Glutamatergic neuron (in vitro differentiated cells): ENCODE results near the gene OPTC. TPM values are rescaled to one million over a fixed set of nuclear protein-coding genes. Genes with fewer than 3 reads are reported as not detected.

Source experiments
- DNase-seq: peaks from one replicate; pipeline ENCODE4 v3.0.0; 2022
- H3K27ac Mint-ChIP-seq: one replicate; pipeline ENCODE4 v1.8.0; 2020; ENCODE audit warnings: mild to moderate bottlenecking, mixed read lengths, inconsistent platforms; ENCODE audit not compliant: unreplicated experiment
- H3K27me3 Mint-ChIP-seq: one replicate; pipeline ENCODE4 v1.8.0; 2020; ENCODE audit warnings: mild to moderate bottlenecking, moderate library complexity, mixed read lengths, inconsistent platforms; ENCODE audit not compliant: unreplicated experiment
- H3K36me3 Mint-ChIP-seq: one replicate; pipeline ENCODE4 v1.8.0; 2020; ENCODE audit warnings: mild to moderate bottlenecking, mixed read lengths, inconsistent platforms; ENCODE audit not compliant: unreplicated experiment
- H3K4me1 Mint-ChIP-seq: one replicate; pipeline ENCODE4 v1.8.0; 2020; ENCODE audit warnings: mild to moderate bottlenecking, low read depth, mixed read lengths, inconsistent platforms; ENCODE audit not compliant: unreplicated experiment
- H3K4me3 Mint-ChIP-seq: one replicate; pipeline ENCODE4 v1.8.0; 2020; ENCODE audit warnings: mild to moderate bottlenecking, mixed read lengths, inconsistent platforms; ENCODE audit not compliant: unreplicated experiment
- H3K9me3 Mint-ChIP-seq: one replicate; pipeline ENCODE4 v1.8.0; 2020; ENCODE audit warnings: mild to moderate bottlenecking, moderate library complexity, mixed read lengths, inconsistent platforms; ENCODE audit not compliant: unreplicated experiment
- total RNA-seq: library from RNA; stranded (reverse); fragmentation: NEBNext Ultra II Directional; extraction: Animal tissue kit (Norgen Biotek cat#: 25700); gene quantifications from one replicate; pipeline ENCODE4 v1.2.1, GENCODE V29; 2021; ENCODE audit not compliant: unreplicated experiment
- TF ChIP-seq, protein P1 (sequence below): fragments of 200-600 bp; sonication (generic); IDR thresholded peaks from one replicate; pipeline ENCODE4 v1.5.0; 2021; ENCODE audit not compliant: partially characterized antibody, unreplicated experiment

Gene OPTC
- total RNA-seq, 1 donor from 2014 or later: not detected

DNA sequence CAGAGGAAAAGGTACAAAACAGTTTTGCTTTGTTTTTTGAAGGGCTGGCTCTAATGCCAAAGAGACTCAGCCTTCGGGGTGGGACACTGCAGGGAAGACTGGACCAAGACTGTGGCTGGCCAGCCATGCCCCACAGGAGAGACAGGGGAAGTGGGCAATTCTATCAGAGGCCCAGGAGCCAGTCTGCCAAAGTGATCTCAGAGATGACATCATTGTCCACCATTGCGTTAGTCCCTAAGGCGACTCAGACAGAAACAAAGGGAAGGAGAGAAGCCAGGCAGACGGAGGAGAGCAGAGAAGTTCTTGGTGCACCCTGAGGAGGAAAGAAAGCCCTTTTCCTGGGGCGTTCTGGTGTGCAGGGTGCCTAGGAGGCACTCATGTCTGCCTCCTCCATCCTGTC lies 26.4 kb downstream of the OPTC start:
- Mint-ChIP-seq H3K4me3 (no peak overlapping the region), H3K36me3 (no peaks in the 10 kb centered on the region), H3K27ac (no peak overlapping the region), H3K4me1 (peaks cover 14% of the 10 kb centered on the region), H3K9me3 (peaks cover 2% of the 10 kb centered on the region), H3K27me3 (peaks cover 14% of the 10 kb centered on the region)
- TF ChIP-seq, protein P1, sequence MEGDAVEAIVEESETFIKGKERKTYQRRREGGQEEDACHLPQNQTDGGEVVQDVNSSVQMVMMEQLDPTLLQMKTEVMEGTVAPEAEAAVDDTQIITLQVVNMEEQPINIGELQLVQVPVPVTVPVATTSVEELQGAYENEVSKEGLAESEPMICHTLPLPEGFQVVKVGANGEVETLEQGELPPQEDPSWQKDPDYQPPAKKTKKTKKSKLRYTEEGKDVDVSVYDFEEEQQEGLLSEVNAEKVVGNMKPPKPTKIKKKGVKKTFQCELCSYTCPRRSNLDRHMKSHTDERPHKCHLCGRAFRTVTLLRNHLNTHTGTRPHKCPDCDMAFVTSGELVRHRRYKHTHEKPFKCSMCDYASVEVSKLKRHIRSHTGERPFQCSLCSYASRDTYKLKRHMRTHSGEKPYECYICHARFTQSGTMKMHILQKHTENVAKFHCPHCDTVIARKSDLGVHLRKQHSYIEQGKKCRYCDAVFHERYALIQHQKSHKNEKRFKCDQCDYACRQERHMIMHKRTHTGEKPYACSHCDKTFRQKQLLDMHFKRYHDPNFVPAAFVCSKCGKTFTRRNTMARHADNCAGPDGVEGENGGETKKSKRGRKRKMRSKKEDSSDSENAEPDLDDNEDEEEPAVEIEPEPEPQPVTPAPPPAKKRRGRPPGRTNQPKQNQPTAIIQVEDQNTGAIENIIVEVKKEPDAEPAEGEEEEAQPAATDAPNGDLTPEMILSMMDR: no peak
- no peak for DNase-seq

- H3K36me3 Mint-ChIP-seq: no peaks in the 10 kb centered on the region
- peaks cover 10% of the 10 kb centered on the region for H3K27me3 Mint-ChIP-seq
- no peaks in the 10 kb centered on the region for H3K9me3 Mint-ChIP-seq
- no peak overlapping the region for H3K27ac Mint-ChIP-seq
- H3K4me3 Mint-ChIP-seq: no peak overlapping the region
- TF ChIP-seq, protein P1: no peak
- DNase-seq: no peak
- H3K4me1 Mint-ChIP-seq: peaks cover 13% of the 10 kb centered on the region
Measured at GRCh38 chr1:203521074-203521794, 27.3 kb downstream of the OPTC start.

DNA sequence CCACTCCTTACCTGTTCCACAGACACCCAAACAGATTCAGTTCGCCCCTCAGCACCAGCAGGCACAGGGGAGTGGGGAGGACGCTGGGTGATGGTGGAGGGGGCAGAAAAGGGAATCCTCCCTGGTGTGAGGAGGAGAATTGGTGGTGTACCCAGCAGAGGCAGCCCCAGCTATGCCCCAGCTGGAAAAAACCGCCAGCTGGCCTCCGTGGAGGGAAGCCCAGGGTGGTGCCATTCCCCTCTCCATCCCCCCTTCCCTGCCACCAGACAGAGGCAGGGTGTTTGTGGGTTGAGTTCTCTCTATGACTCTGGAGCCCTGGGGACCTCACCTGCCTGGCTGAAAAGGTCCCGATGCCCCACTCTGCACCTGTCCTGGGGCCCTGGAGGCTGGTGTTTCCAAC lies 27.9 kb downstream of the OPTC start:
- H3K36me3 Mint-ChIP-seq: no peaks in the 10 kb centered on the region
- H3K4me1 Mint-ChIP-seq: peaks cover 10% of the 10 kb centered on the region
- H3K4me3 Mint-ChIP-seq: no peak overlapping the region
- peaks cover 10% of the 10 kb centered on the region for H3K27me3 Mint-ChIP-seq
- no peak for DNase-seq
- no peak overlapping the region for H3K27ac Mint-ChIP-seq
- TF ChIP-seq, protein P1: no peak
- H3K9me3 Mint-ChIP-seq: no peaks in the 10 kb centered on the region

DNA sequence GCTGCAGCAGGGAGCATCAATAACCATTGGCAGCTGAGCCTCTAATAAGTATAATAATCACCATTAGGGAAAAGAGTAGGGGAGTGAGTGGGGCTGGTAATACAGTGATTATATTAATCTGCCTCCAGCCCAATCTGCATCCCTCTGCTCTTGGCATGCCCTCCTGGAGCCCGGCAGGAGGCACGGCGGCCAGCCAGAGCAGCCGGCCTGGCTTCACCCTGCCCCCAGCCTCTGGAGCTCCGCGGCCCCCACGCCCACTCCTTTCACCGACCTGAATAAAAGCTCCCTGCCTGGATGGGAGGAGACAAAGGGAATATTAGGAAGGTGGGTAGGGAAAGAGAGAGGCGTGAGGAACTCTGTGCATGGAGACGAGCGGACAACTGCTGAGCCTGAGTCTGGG lies 28.3 kb downstream of the OPTC start:
- H3K36me3 Mint-ChIP-seq: no peaks in the 10 kb centered on the region
- peaks cover under 1% of the 10 kb centered on the region for H3K9me3 Mint-ChIP-seq
- TF ChIP-seq, protein P1: no peak
- no peak for DNase-seq
- H3K27ac Mint-ChIP-seq: no peak overlapping the region
- H3K4me3 Mint-ChIP-seq: no peak overlapping the region
- H3K4me1 Mint-ChIP-seq: peaks cover 14% of the 10 kb centered on the region
- peaks cover 11% of the 10 kb centered on the region for H3K27me3 Mint-ChIP-seq

- TF ChIP-seq, protein P1: no peak
- H3K9me3 Mint-ChIP-seq: peaks cover 3% of the 10 kb centered on the region
- H3K4me1 Mint-ChIP-seq: peaks cover 13% of the 10 kb centered on the region
- H3K4me3 Mint-ChIP-seq: no peak overlapping the region
- DNase-seq: no peak
- H3K27ac Mint-ChIP-seq: no peak overlapping the region
- H3K36me3 Mint-ChIP-seq: no peaks in the 10 kb centered on the region
- peaks cover 11% of the 10 kb centered on the region for H3K27me3 Mint-ChIP-seq
Measured at GRCh38 chr1:203523667-203524066, 29.7 kb downstream of the OPTC start.
